ENCODE measurements around the gene SLCO1C1.

Gene SLCO1C1

DNA sequence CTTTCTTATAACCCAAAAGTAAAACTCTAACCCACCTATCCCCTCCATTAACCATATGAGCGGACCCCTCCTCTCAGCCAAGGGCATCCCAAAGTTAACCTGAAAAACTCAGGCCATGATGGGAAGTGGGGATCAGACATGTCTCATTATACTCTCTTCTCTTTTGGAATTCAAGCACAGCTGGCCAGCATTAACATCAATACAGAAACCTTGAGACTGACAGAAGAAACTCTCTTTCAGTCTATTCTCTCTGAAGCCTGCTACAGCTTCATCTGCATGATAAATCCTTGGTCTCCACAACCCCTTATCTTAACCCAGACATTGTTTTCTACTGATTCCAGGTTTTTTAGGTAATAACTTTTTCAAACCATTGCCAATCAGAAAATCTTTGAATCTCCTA, 97.8 kb downstream of the SLCO1C1 start:
- DNase-seq (ENCODE audit: low spot score), result no peak

DNA sequence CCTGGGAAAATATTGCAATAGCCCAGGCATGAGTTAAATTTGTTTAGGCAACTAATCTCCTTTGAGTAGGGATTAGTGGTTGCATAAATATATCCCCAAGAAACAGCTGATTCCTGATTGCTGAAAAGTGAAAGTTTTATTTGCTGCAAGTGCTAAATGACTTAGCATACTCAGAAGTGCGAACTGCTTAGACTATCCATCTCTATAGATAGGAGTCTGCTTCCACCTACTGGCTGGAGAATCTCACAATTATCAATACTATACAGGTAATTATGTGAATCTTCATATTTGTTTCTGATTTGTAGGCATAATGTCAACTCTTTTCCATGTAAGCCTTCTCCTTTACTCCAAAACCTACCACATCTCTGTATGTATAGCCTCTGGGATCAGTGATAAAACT, 103.4 kb downstream of the SLCO1C1 start:
- DNase-seq (ENCODE audit: low spot score), result peak; percentile 59

DNA sequence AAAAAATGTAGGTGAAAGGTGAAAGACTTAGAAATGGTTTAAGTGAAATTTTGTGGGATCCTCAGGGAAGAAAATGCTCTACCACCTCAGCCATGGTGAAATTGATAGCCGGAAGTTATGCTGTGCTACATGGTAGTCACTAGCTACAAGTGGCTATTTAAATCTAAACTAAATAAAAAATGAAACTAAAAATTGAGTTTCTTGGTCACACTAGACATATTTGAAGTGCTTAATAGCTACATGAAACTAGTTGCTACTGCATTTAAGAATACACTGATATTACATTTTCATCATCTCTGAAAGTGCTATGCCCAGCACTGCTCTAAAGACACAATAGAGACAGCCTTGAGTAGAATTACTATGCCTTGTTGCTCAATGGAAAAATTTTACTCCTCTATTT, 105.0 kb downstream of the SLCO1C1 start:
- no peak for DNase-seq (ENCODE audit: low spot score)

DNA sequence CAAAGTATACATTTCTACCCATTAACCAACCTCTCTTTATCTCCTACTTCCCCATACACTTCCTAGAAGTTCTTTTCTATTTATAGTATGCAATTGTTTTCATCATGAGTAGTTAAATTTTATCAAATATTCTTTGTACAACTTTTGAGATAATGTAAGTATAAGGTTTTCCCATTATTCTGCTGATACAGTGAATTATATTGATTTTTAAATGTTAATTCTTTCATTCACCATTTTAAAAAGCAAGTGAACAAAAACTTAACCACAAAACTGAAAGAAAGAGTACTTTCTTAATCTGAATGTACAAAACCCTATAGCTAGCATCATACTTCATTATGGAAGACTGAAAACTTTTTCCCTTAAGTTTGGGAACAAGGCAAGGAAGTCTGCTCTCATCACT, 105.9 kb downstream of the SLCO1C1 start:
- DNase-seq (ENCODE audit: low spot score), result no peak

Data from Ammon's horn (tissue), 1 donor.